GM03348 (cell line): Measurements from ENCODE around the gene WDR59.

ENCODE experiments used
- DNase-seq: peaks from one replicate; pipeline ENCODE4 v3.0.0; 2012; ENCODE audit warnings: low spot score

WDR59 gene

GRCh38 chr16:74902161-74902560, 82.8 kb downstream of the WDR59 start:
- DNase-seq = no peak

GRCh38 chr16:74901606-74902005, 83.3 kb downstream of the WDR59 start:
- DNase-seq = no peak

- DNase-seq = no peak
These were observed 85.1 kb downstream of the WDR59 start for GRCh38 chr16:74899816-74900215.

- no peak for DNase-seq
These were observed 86.3 kb downstream of the WDR59 start for GRCh38 chr16:74898659-74899058.

GRCh38 chr16:74896389-74897370, 88.2 kb downstream of the WDR59 start:
- peak; percentile 80 for DNase-seq

- DNase-seq = no peak
These were observed 91.4 kb downstream of the WDR59 start for GRCh38 chr16:74893541-74893940.

GRCh38 chr16:74892574-74893461, 92.1 kb downstream of the WDR59 start:
- DNase-seq = no peak

- DNase-seq = no peak
These were observed 96.0 kb downstream of the WDR59 start for GRCh38 chr16:74888888-74889287.

- no peak for DNase-seq
These were observed 96.6 kb downstream of the WDR59 start for GRCh38 chr16:74888232-74888862.

GRCh38 chr16:74887084-74887483, 97.8 kb downstream of the WDR59 start:
- DNase-seq = no peak

- DNase-seq = no peak
These were observed 107.2 kb downstream of the WDR59 start for GRCh38 chr16:74877706-74878105.

- no peak for DNase-seq
These were observed 109.9 kb downstream of the WDR59 start for GRCh38 chr16:74874912-74875546.

GRCh38 chr16:74874123-74874522, 110.8 kb downstream of the WDR59 start:
- DNase-seq = no peak

- DNase-seq = no peak
These were observed 112.6 kb downstream of the WDR59 start for GRCh38 chr16:74872302-74872701.

- DNase-seq = no peak
These were observed 113.3 kb downstream of the WDR59 start for GRCh38 chr16:74871608-74872007.

- peak; percentile 27 for DNase-seq
These were observed 116.4 kb downstream of the WDR59 start for GRCh38 chr16:74868501-74868900.

- no peak for DNase-seq
These were observed 116.9 kb downstream of the WDR59 start for GRCh38 chr16:74868035-74868434.

- no peak for DNase-seq
These were observed 117.6 kb downstream of the WDR59 start for GRCh38 chr16:74867281-74867849.

GRCh38 chr16:74865922-74866598, 118.9 kb downstream of the WDR59 start:
- DNase-seq = peak; percentile 48

- peak; percentile 62 for DNase-seq
These were observed 122.1 kb downstream of the WDR59 start for GRCh38 chr16:74862743-74863244.

GRCh38 chr16:74852500-74852875, 132.4 kb downstream of the WDR59 start:
- no peak for DNase-seq
